ENCODE results near the gene TMEM161A. TPM values are rescaled to one million over a fixed set of nuclear protein-coding genes. Genes with fewer than 3 reads are reported as not detected.
A peak's percentile ranks its signal among the peaks of the same experiment; 100 is the strongest.

Gene TMEM161A
- total and polyA plus RNA-seq, 9 of the 15 experiments (the other 6 are each of a cell fraction or from before 2014, with no cell fraction given), result 0.63 to 92.3 (median 38.9) TPM

GRCh38 chr19:19186742-19187141, 48.5 kb upstream of the TMEM161A start:
- Histone ChIP-seq H3K9me3 (replicated peaks; ENCODE audit: control insufficient read depth, insufficient read depth, low read depth, low read length) (no peaks in the 10 kb centered on the region; the same call in 1 of the 2 replicates), H2AFZ (ENCODE audit: low read depth, low read length) (no peak overlapping the region), H3K27ac (ENCODE audit: extremely low read depth, low read depth, low read length) (no peak overlapping the region), H3K79me2 (ENCODE audit: control insufficient read depth, insufficient read depth, low read length) (peaks cover 20% of the 10 kb centered on the region), H3K4me2 (ENCODE audit: insufficient read depth, low read length) (no peak overlapping the region), H3K27me3 (ENCODE audit: control insufficient read depth in 2 of 2, insufficient read depth in 2 of 2, low read length in 2 of 2) (no peaks in the 10 kb centered on the region), H3K4me1 (replicated peaks in 1 of 2; ENCODE audit: control insufficient read depth in 2 of 2, insufficient read depth in 2 of 2, low read length in 2 of 2) (peaks cover 2 to 15% of the 10 kb centered on the region in 2 experiments; a peak in 3 of 5 replicates), H3K9ac (ENCODE audit: insufficient read depth in 1 of 2, low read depth in 2 of 2, low read length in 2 of 2) (peak overlapping the region in 1 of 2 experiments; percentile 10; a peak in 1 of 4 replicates), H3K4me3 (no peak overlapping the region), H3K9me1 (ENCODE audit: control insufficient read depth, insufficient read depth, low read length) (no peaks in the 10 kb centered on the region), H4K20me1 (replicated peaks; ENCODE audit: control insufficient read depth, insufficient read depth, low read length) (no peaks in the 10 kb centered on the region), H3K36me3 (ENCODE audit: control insufficient read depth, insufficient read depth, low read length) (peaks cover 34% of the 10 kb centered on the region; the same call in 1 of the 3 replicates)
- 97% methylated on average over 13 of the region's 14 CpGs for WGBS (ENCODE audit: insufficient coverage, low coverage, missing lambda C conversion rate)
- FAIRE-seq, result no peak
- no TSS peak for BruUV-seq (replicated peaks)
- ChIA-PET POLR2A (no interaction called here), CTCF (ENCODE audit: low intra/inter-chr PET ratio) (interaction anchor here (1.2 to 1.8 kb wide), 2 partner anchors 39 to 303 kb away, joined by 3 to 4 read pairs; no protein-coding TSS in a partner anchor)
- in situ Hi-C loops (cut with MboI) (no loop called here), intact Hi-C loops (cut with micrococcal nuclease) (loop anchor here (5.0 kb wide), 2 partner anchors 156 to 176 kb away; no protein-coding TSS in a partner anchor)
- TF ChIP-seq RBFOX2 (IDR thresholded peaks at IDR 0.05; ENCODE audit: low read depth, low read length) (peak; percentile 39; the same call in 1 of the 2 replicates), PPARD (CRISPR knock-in tag; IDR thresholded peaks at IDR 0.05) (no peak), POLR2G (IDR thresholded peaks at IDR 0.05; ENCODE audit: low read depth, low read length) (peak; percentile 59; the same call in 1 of the 2 replicates)
- DNase-seq (ENCODE audit: extremely low read depth in 1 of 4, low spot score in 3 of 4), result no peak
- ATAC-seq, result no peak
